Measurements from ENCODE around the gene NTN1. TPM values are rescaled to one million over a fixed set of nuclear protein-coding genes. Genes with fewer than 3 reads are reported as not detected.

The NTN1 gene
- total RNA-seq, 1 experiment from 2014 or later: 1.2 TPM

DNA sequence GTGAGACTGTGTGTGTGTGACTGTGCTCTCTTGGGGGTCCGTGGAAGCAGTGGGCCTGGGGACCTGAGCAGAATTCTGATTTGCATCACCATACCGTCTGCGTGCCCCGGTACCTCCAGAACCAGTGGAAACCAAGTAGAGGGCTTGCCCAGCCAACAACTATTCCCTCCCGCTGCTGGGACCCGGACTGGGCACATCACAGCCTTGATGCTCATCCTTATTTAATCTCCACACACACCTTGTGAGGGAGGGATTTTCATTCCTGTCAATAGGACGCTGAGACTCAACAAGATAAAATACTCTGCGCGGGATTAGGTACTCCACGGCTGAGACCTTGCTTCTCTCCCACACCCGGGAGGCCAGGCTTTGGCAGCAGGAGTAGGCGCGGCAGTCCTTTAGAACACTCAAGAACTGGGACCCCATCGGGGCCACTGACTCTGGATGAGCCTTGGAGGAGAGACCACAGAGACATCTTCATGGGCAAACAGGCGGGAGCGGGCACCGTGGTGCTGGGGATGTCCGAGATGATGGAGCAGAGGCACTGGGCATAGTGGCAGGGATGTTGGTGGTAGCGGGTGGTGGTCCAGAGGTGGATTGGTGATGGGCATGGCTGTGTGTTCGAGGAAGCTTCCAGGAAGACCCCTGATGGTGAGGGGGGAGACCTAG, 208.0 kb downstream of the NTN1 start:
- Histone ChIP-seq H3K18ac (ENCODE audit: insufficient read length, low read depth, low read length) (no peak overlapping the region), H2BK20ac (ENCODE audit: low read depth, low read length, poor library complexity, severe bottlenecking) (no peak overlapping the region), H3K4me2 (ENCODE audit: insufficient read depth, insufficient read length, low read length) (no peak overlapping the region), H4K5ac (ENCODE audit: insufficient read length, low read depth, low read length) (peak overlapping the region; percentile 88), H3K79me2 (ENCODE audit: insufficient read depth, low read length) (no peaks in the 10 kb centered on the region), H4K8ac (replicated peaks; ENCODE audit: insufficient read length, low read depth, low read length) (no peak overlapping the region), H3K23me2 (ENCODE audit: insufficient read length, low read depth, low read length, poor library complexity, severe bottlenecking) (no peaks in the 10 kb centered on the region), H3T11ph (ENCODE audit: low read length) (no peak overlapping the region), H3K23ac (ENCODE audit: insufficient read length, low read depth, low read length) (no peak overlapping the region), H2BK120ac (ENCODE audit: low read depth, low read length, poor library complexity, severe bottlenecking) (no peak overlapping the region), H3K14ac (ENCODE audit: insufficient read depth, low read length) (no peak overlapping the region; the same call in 1 of the 2 replicates), H3K27me3 (ENCODE audit: insufficient read depth, low read length) (no peaks in the 10 kb centered on the region), H3K9me3 (ENCODE audit: control insufficient read depth, low read depth, low read length) (no peaks in the 10 kb centered on the region), H3K4me1 (ENCODE audit: insufficient read depth, low read length) (no peaks in the 10 kb centered on the region; the same call in 1 of the 2 replicates), H2AFZ (ENCODE audit: low read length) (no peak overlapping the region), H3K27ac (ENCODE audit: insufficient read length, low read depth, low read length) (no peak overlapping the region), H2BK12ac (ENCODE audit: insufficient read length, low read depth, low read length) (no peak overlapping the region), H4K91ac (ENCODE audit: insufficient read length, low read depth, low read length) (no peak overlapping the region), H3K79me1 (ENCODE audit: insufficient read depth, low read depth, low read length, poor library complexity, severe bottlenecking) (no peaks in the 10 kb centered on the region), H3K4ac (ENCODE audit: low read depth, low read length) (no peak overlapping the region), H2AK5ac (ENCODE audit: insufficient read length, low read length) (no peak overlapping the region), H2BK5ac (ENCODE audit: insufficient read length, low read length) (no peak overlapping the region), H3K56ac (ENCODE audit: insufficient read length, low read depth, low read length) (no peak overlapping the region), H4K20me1 (ENCODE audit: control insufficient read depth, insufficient read depth, insufficient read length) (peaks cover 6% of the 10 kb centered on the region), H2BK15ac (ENCODE audit: low read depth, low read length) (no peak overlapping the region), H3K9ac (ENCODE audit: extremely low read depth, insufficient read length, low read length) (no peak overlapping the region)
- no peak for DNase-seq
- Mint-ChIP-seq H3K36me3 (ENCODE audit: insufficient read depth in 1 of 3, low read depth in 3 of 3) (no peaks in the 10 kb centered on the region), H3K27ac (no peak overlapping the region), H3K4me3 (no peak overlapping the region), H3K27me3 (ENCODE audit: low read depth) (no peaks in the 10 kb centered on the region; the same call in 1 of the 2 replicates), H3K4me1 (peaks cover 2% of the 10 kb centered on the region in 2 experiments; a peak in 3 of 4 replicates), H3K9me3 (no peaks in the 10 kb centered on the region)
- no CpG with 5 or more reads among the region's 20 CpGs for WGBS (ENCODE audit: extremely low coverage, insufficient read length, low lambda C conversion rate)
- TF ChIP-seq, protein P1, sequence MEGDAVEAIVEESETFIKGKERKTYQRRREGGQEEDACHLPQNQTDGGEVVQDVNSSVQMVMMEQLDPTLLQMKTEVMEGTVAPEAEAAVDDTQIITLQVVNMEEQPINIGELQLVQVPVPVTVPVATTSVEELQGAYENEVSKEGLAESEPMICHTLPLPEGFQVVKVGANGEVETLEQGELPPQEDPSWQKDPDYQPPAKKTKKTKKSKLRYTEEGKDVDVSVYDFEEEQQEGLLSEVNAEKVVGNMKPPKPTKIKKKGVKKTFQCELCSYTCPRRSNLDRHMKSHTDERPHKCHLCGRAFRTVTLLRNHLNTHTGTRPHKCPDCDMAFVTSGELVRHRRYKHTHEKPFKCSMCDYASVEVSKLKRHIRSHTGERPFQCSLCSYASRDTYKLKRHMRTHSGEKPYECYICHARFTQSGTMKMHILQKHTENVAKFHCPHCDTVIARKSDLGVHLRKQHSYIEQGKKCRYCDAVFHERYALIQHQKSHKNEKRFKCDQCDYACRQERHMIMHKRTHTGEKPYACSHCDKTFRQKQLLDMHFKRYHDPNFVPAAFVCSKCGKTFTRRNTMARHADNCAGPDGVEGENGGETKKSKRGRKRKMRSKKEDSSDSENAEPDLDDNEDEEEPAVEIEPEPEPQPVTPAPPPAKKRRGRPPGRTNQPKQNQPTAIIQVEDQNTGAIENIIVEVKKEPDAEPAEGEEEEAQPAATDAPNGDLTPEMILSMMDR (conservative IDR thresholded peaks at IDR 0.05): no peak
